GM19035 (cell line): ENCODE data around the gene KANTR.
"Not testable (repeated sequence)": the region's sequence is repeated elsewhere in the genome, so short reads cannot be mapped to it uniquely, and the experiment has no call there.

ENCODE experiments used
- ATAC-seq: cut with Tn5 transposase; IDR thresholded peaks from one replicate; pipeline ENCODE4 v1.9.1; 2021; ENCODE audit not compliant: unreplicated experiment

Gene KANTR

GRCh38 chrX:53122013-53122412, 28.1 kb downstream of the KANTR start:
- no peak for ATAC-seq

- ATAC-seq = no peak
These were observed 31.6 kb downstream of the KANTR start for GRCh38 chrX:53125506-53125905.

GRCh38 chrX:53126377-53126776, 32.4 kb downstream of the KANTR start:
- no peak for ATAC-seq

GRCh38 chrX:53128097-53128749, 34.3 kb downstream of the KANTR start:
- ATAC-seq = no peak

GRCh38 chrX:53133400-53133799, 39.5 kb downstream of the KANTR start:
- ATAC-seq = no peak

GRCh38 chrX:53135581-53135980, 41.6 kb downstream of the KANTR start:
- ATAC-seq = no peak

- no peak for ATAC-seq
These were observed 59.6 kb downstream of the KANTR start for GRCh38 chrX:53153581-53153980.

GRCh38 chrX:53155512-53156206, 61.7 kb downstream of the KANTR start:
- no peak for ATAC-seq

GRCh38 chrX:53156207-53156596, 62.3 kb downstream of the KANTR start:
- no peak for ATAC-seq

- no peak for ATAC-seq
These were observed 65.2 kb downstream of the KANTR start for GRCh38 chrX:53159184-53159583.

GRCh38 chrX:53160297-53160983, 66.5 kb downstream of the KANTR start:
- no peak for ATAC-seq

GRCh38 chrX:53163436-53163835, 69.5 kb downstream of the KANTR start:
- ATAC-seq = no peak

- ATAC-seq = not testable (repeated sequence)
These were observed 70.6 kb downstream of the KANTR start for GRCh38 chrX:53164566-53164965.

GRCh38 chrX:53166103-53166502, 72.2 kb downstream of the KANTR start:
- no peak for ATAC-seq

- no peak for ATAC-seq
These were observed 77.4 kb downstream of the KANTR start for GRCh38 chrX:53171356-53171755.
